HepG2 (cell line): ENCODE results near the gene EGR4. TPM values are rescaled to one million over a fixed set of nuclear protein-coding genes. Genes with fewer than 3 reads are reported as not detected.

Experiments used
- ATAC-seq: fragments of 200-7000 bp; cut with Tn5 transposase; 3 replicates; pipeline ENCODE4 v1.9.1; 2020; ENCODE audit warnings: mild to moderate bottlenecking, moderate library complexity
- BruUV-seq: library from RNA; stranded (reverse); fragments of 400-500 nt; replicated peaks from 2 replicates; lab custom pipeline; 2021; lab: Mats Ljungman, UMichigan
- CTCF ChIA-PET: fragments of 300-600 bp; formaldehyde crosslinking; extraction: SDS; loops from one replicate; lab custom pipeline; 2021; ENCODE audit warnings: low total read pairs, inconsistent platforms, low intra/inter-chr PET ratio; lab: Yijun Ruan, JAX
- POLR2A ChIA-PET: fragments of 350-600 bp; sonication (Branson Sonifier 250); formaldehyde crosslinking; loops from one replicate; lab custom pipeline; 2020; ENCODE audit warnings: antibody characterized with exemption, inconsistent platforms; lab: Yijun Ruan, JAX
- DNase-seq: peaks from one replicate; pipeline ENCODE4 v3.0.0-alpha.2; 2015; ENCODE audit warnings: low spot score
- FAIRE-seq: peaks from 3 replicates; lab custom pipeline; 2011; peaks lifted over from hg19 to GRCh38; lab: Jason Lieb, UNC
- H2AFZ ChIP-seq: one replicate; pipeline ENCODE4 v1.6.1; 2011; ENCODE audit warnings: low read length, inconsistent platforms
- H3K27ac ChIP-seq: fragments of 300-600 bp; 3 replicates; pipeline ENCODE4 v1.8.0; 2011; ENCODE audit warnings: mixed run types, mild to moderate bottlenecking, mixed read lengths, low read length, inconsistent platforms; ENCODE audit not compliant: insufficient read depth; ENCODE audit errors: extremely low read length
- H3K27me3 ChIP-seq, 2 experiments: fragments of 200-600 bp in 1 of 2; 2 replicates in 1 of 2; 3 replicates in 1 of 2; pipeline versions ENCODE4 v1.6.0 to v1.8.0; 2011; ENCODE audit warnings: low read length in 2 of 2, mild to moderate bottlenecking in 2 of 2, moderate library complexity in 2 of 2, inconsistent platforms in 1 of 2; ENCODE audit not compliant: insufficient read depth in 2 of 2, control insufficient read depth in 1 of 2
- H3K36me3 ChIP-seq, 2 experiments: fragments of 200-600 bp in 1 of 2; replicated peaks in 1 of 2; 2 replicates in 1 of 2; 3 replicates in 1 of 2; pipeline versions ENCODE4 v1.5.1 to v1.8.0; 2011; ENCODE audit warnings: low read length in 2 of 2, inconsistent platforms in 1 of 2; ENCODE audit not compliant: insufficient read depth in 2 of 2, control insufficient read depth in 1 of 2
- H3K4me1 ChIP-seq: 2 replicates; pipeline ENCODE4 v1.5.1; 2012; ENCODE audit warnings: low read length, inconsistent platforms; ENCODE audit not compliant: insufficient read depth
- H3K4me2 ChIP-seq: 2 replicates; pipeline ENCODE4 v1.6.0; 2011; ENCODE audit warnings: low read depth, low read length, inconsistent platforms
- H3K4me3 ChIP-seq, 3 experiments: fragments of 200-600 bp in 1 of 3; sonication (generic), shearing (Covaris generic) in 1 of 3; replicated peaks in 1 of 3; 2 replicates each; pipeline ENCODE4 v1.5.1; 2011 to 2016; ENCODE audit warnings: low read length in 3 of 3, inconsistent platforms in 2 of 3, low read depth in 2 of 3, mild to moderate bottlenecking in 2 of 3, control low read depth in 1 of 3, mixed read lengths in 1 of 3; ENCODE audit not compliant: insufficient read depth in 1 of 3
- H3K79me2 ChIP-seq: one replicate; pipeline ENCODE4 v1.6.1; 2011; ENCODE audit warnings: low read length, inconsistent platforms; ENCODE audit not compliant: insufficient read depth
- H3K9ac ChIP-seq: 2 replicates; pipeline ENCODE4 v1.6.0; 2011; ENCODE audit warnings: mild to moderate bottlenecking, low read depth, low read length, inconsistent platforms; ENCODE audit not compliant: insufficient read depth
- H3K9me3 ChIP-seq: 2 replicates; pipeline ENCODE4 v1.5.1; 2012; ENCODE audit warnings: mild to moderate bottlenecking, low read length
- H4K20me1 ChIP-seq: 2 replicates; pipeline ENCODE4 v1.6.0; 2011; ENCODE audit warnings: inconsistent platforms, mild to moderate bottlenecking, low read length, moderate library complexity; ENCODE audit not compliant: insufficient read depth
- BHLHE40 ChIP-seq: IDR thresholded peaks from 2 replicates; pipeline ENCODE4 v1.6.1; 2011; ENCODE audit warnings: low read length, improper control_type of control experiment
- DNMT1 ChIP-seq: sonication (generic); formaldehyde crosslinking; IDR thresholded peaks from 2 replicates; pipeline ENCODE4 v1.5.1; 2020; ENCODE audit warnings: mild to moderate bottlenecking, missing genetic modification reagents
- PAF1 ChIP-seq: IDR thresholded peaks from 2 replicates; pipeline ENCODE4 v1.6.1; 2016; ENCODE audit warnings: missing genetic modification reagents, missing compliant biosample characterization
- PRPF4 ChIP-seq: fragments of 200-400 bp; formaldehyde crosslinking; IDR thresholded peaks from 2 replicates; pipeline ENCODE4 v1.6.1; 2016; ENCODE audit warnings: low read length, low read depth; ENCODE audit not compliant: poor library complexity, severe bottlenecking
- ZNF816 ChIP-seq: sonication (generic); formaldehyde crosslinking; IDR thresholded peaks from 2 replicates; pipeline ENCODE4 v1.8.0; 2022; ENCODE audit warnings: missing genetic modification reagents, mild to moderate bottlenecking, borderline replicate concordance
- ZSCAN30 ChIP-seq: sonication (generic); formaldehyde crosslinking; IDR thresholded peaks from 2 replicates; pipeline ENCODE4 v1.5.0; 2020; ENCODE audit warnings: mild to moderate bottlenecking, missing genetic modification reagents
- ZXDC ChIP-seq: sonication (generic); formaldehyde crosslinking; IDR thresholded peaks from 2 replicates; pipeline ENCODE4 v1.5.0; 2020; ENCODE audit warnings: mild to moderate bottlenecking, missing genetic modification reagents
- WGBS: methylation state at CpG from one replicate; pipeline ENCODE4 v1.1.6; 2017; ENCODE audit warnings: low lambda C conversion rate; 5-methylcytosine and 5-hydroxymethylcytosine counted together
- in situ Hi-C: cut with HindIII; loops from 2 replicates; pipeline ENCODE4 v1.10.0; 2017; ENCODE audit warnings: low pct_unique_long_range_greater_than_20kb; ENCODE audit not compliant: extremely low pct_ligation_motif_present
- intact Hi-C: fragments of 100-400 bp; cut with micrococcal nuclease; formaldehyde crosslinking; loops from one replicate; pipeline ENCODE4 v1.10.0; 2022; ENCODE audit not compliant: unreplicated experiment
- polyA plus RNA-seq, 8 experiments: library from polyadenylated mRNA; depleted of rRNA in 3 of 8; stranded (reverse) in 7 of 8; unstranded in 1 of 8; fragments of >200 nt; fragmentation: Illumina TruSeq in 4 of 8; extraction: Trizol in 4 of 8; gene quantifications; 2 replicates each; pipeline versions ENCODE4 v1.2.1 to v1.2.3, GENCODE V29; 2011 to 2016; ENCODE audit warnings: low read depth in 4 of 8, missing spikeins in 1 of 8, mixed read lengths in 1 of 8; ENCODE audit not compliant: insufficient read depth in 1 of 8
- total RNA-seq, 5 experiments: library from RNA; depleted of rRNA; stranded (reverse); fragments of >200 nt; fragmentation: Illumina TruSeq; extraction: Trizol; gene quantifications; 2 replicates each; pipeline ENCODE4 v1.2.3, GENCODE V29; 2016; ENCODE audit warnings: low read depth in 1 of 5
- TF ChIP-seq, protein P1 (sequence below): IDR thresholded peaks from 2 replicates; pipeline ENCODE4 v1.6.1; 2016; ENCODE audit warnings: mild to moderate bottlenecking
- TF ChIP-seq, protein P2 (sequence below): sonication (generic); formaldehyde crosslinking; IDR thresholded peaks from 2 replicates; pipeline ENCODE4 v1.8.1; 2022; ENCODE audit warnings: low read depth, mild to moderate bottlenecking, missing genetic modification reagents

Gene EGR4
- total and polyA plus RNA-seq, 2 of the 13 experiments (the other 11 are each of a cell fraction or from before 2014, with no cell fraction given), result not detected

DNA sequence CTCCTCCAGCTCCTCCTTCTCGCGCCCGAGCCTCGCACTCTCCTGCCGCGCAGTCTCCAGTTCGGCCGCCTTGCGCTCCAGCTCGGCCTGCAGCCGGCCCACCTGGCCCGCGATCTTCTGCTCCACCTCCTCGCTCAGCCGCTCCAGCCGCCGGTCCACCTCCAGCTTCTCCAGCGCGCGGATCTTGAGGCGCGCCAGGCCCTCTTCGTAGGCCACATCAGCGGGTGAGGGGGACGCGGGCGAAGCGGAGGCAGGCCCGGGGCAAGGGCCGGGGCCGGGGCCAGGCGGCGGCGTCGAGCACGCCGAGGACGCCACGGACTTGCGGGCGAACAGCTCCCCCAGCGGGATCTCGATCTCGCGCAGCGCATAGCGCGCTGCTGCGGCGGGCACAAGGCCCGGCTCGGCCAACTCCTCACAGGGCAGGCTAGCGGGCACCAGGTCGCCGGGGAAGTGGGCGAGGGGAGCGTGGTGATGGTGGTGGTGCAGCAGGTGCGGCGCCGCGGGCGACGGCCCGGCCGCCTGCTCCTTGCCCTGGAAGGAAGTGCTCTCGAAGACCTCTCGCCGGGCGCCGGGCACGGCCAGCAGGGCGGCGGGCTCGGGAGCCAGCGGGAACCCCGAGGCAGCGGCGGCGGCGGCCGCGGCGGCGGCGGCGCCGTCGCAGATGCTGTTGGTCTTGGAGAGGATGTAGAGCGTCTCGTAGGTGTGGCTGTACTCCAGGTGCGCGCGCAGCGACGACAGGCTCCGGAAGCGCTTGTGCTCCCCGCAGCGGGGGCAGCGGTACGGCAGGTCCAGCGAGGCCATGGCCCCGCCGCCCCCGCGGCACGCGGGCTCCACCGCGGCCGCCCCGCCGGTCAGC lies 24.3 kb downstream of the EGR4 start:
- TF ChIP-seq, protein P1, sequence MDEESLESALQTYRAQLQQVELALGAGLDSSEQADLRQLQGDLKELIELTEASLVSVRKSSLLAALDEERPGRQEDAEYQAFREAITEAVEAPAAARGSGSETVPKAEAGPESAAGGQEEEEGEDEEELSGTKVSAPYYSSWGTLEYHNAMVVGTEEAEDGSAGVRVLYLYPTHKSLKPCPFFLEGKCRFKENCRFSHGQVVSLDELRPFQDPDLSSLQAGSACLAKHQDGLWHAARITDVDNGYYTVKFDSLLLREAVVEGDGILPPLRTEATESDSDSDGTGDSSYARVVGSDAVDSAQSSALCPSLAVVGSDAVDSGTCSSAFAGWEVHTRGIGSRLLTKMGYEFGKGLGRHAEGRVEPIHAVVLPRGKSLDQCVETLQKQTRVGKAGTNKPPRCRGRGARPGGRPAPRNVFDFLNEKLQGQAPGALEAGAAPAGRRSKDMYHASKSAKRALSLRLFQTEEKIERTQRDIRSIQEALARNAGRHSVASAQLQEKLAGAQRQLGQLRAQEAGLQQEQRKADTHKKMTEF, result no peak
- TF ChIP-seq DNMT1 (CRISPR knock-in tag), result peak; percentile 14; the same call in 1 of the 2 replicates
- Histone ChIP-seq H3K4me1 (peaks cover 7% of the 10 kb centered on the region), H3K9ac (no peak overlapping the region), H3K9me3 (no peaks in the 10 kb centered on the region), H3K36me3 (peaks cover 0 to 3% of the 10 kb centered on the region in 2 experiments; a peak in 3 of 5 replicates), H3K27me3 (no peaks in the 10 kb centered on the region), H3K4me3 (no peak overlapping the region), H4K20me1 (no peaks in the 10 kb centered on the region), H2AFZ (no peak overlapping the region), H3K79me2 (no peaks in the 10 kb centered on the region), H3K4me2 (no peak overlapping the region), H3K27ac (no peak overlapping the region)
- ChIA-PET CTCF (no interaction called here), POLR2A (no interaction called here)
- FAIRE-seq (no peak), ATAC-seq (no peak), DNase-seq (no peak)
- in situ Hi-C loops, result no loop called here
- BruUV-seq, result no TSS peak
- intact Hi-C loops, result no loop called here
- WGBS, result 98% methylated on average over 112 of the region's 113 CpGs

DNA sequence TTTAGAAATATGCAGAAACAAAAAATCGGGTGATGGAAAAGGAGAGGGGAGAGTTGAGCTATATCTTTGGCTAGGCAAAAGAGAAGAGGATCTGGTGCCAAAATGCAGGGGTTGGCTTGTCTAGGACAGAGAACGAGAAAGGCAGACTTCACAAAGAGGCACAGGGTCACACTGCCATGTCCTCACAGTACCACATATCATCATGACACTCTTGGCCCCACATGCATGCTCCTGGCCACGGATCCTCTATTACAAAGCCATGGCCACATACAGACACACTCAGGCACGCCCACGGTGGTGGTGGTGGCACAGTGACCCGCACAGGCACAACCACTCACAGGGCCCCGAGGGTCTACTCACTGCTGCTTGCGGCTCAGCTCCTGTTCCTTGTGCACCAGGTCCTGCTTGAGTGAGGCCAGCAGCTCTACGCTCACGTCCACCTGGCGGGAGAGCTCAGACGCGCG lies 24.9 kb downstream of the EGR4 start:
- no peak overlapping the region for H2AFZ ChIP-seq
- no peaks in the 10 kb centered on the region for H3K27me3 ChIP-seq
- no peak overlapping the region for H3K9ac ChIP-seq
- H3K4me2 ChIP-seq, result no peak overlapping the region
- DNase-seq, result no peak
- intact Hi-C loops, result no loop called here
- no peak overlapping the region for H3K4me3 ChIP-seq
- H3K4me1 ChIP-seq, result peaks cover 14% of the 10 kb centered on the region
- no peak for FAIRE-seq
- ATAC-seq, result no peak
- 94% methylated on average over 14 of the region's 14 CpGs for WGBS
- no peak overlapping the region for H3K27ac ChIP-seq
- in situ Hi-C loops, result no loop called here
- H4K20me1 ChIP-seq, result no peaks in the 10 kb centered on the region
- ChIA-PET POLR2A (no interaction called here), CTCF (no interaction called here)
- H3K36me3 ChIP-seq, result peaks cover 0 to 3% of the 10 kb centered on the region in 2 experiments; a peak in 3 of 5 replicates
- no peaks in the 10 kb centered on the region for H3K79me2 ChIP-seq
- H3K9me3 ChIP-seq, result no peaks in the 10 kb centered on the region
- BruUV-seq, result no TSS peak
- TF ChIP-seq, protein P2, sequence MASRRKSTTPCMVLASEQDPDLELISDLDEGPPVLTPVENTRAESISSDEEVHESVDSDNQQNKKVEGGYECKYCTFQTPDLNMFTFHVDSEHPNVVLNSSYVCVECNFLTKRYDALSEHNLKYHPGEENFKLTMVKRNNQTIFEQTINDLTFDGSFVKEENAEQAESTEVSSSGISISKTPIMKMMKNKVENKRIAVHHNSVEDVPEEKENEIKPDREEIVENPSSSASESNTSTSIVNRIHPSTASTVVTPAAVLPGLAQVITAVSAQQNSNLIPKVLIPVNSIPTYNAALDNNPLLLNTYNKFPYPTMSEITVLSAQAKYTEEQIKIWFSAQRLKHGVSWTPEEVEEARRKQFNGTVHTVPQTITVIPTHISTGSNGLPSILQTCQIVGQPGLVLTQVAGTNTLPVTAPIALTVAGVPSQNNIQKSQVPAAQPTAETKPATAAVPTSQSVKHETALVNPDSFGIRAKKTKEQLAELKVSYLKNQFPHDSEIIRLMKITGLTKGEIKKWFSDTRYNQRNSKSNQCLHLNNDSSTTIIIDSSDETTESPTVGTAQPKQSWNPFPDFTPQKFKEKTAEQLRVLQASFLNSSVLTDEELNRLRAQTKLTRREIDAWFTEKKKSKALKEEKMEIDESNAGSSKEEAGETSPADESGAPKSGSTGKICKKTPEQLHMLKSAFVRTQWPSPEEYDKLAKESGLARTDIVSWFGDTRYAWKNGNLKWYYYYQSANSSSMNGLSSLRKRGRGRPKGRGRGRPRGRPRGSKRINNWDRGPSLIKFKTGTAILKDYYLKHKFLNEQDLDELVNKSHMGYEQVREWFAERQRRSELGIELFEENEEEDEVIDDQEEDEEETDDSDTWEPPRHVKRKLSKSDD (CRISPR knock-in tag), result no peak
- TF ChIP-seq ZSCAN30 (CRISPR knock-in tag) (no peak), BHLHE40 (no peak), PRPF4 (no peak), ZXDC (CRISPR knock-in tag) (no peak), ZNF816 (no peak), PAF1 (CRISPR knock-in tag) (no peak)
